Endodermal cell (in vitro differentiated cells): Measurements from ENCODE around the gene CD302. TPM values are rescaled to one million over a fixed set of nuclear protein-coding genes. Genes with fewer than 3 reads are reported as not detected.

ENCODE experiments used
- DNase-seq: peaks from one replicate; pipeline ENCODE4 v3.0.0-alpha.2; 2017
- H3K27ac ChIP-seq: 2 replicates; pipeline ENCODE4 v1.5.1; 2013; ENCODE audit warnings: mild to moderate bottlenecking, low read depth, low read length, moderate library complexity
- H3K27me3 ChIP-seq: 2 replicates; pipeline ENCODE4 v1.6.1; 2013; ENCODE audit warnings: mild to moderate bottlenecking, low read length, moderate library complexity; ENCODE audit not compliant: insufficient read depth, control insufficient read depth, poor library complexity, severe bottlenecking
- H3K36me3 ChIP-seq: 2 replicates; pipeline ENCODE4 v1.7.0; 2013; ENCODE audit warnings: mild to moderate bottlenecking, low read length, moderate library complexity; ENCODE audit not compliant: control insufficient read depth, insufficient read depth
- H3K4me1 ChIP-seq: one replicate; pipeline ENCODE4 v1.7.0; 2013; ENCODE audit warnings: low read length; ENCODE audit not compliant: control insufficient read depth, insufficient read depth
- H3K4me3 ChIP-seq: 2 replicates; pipeline ENCODE4 v1.5.1; 2013; ENCODE audit warnings: mild to moderate bottlenecking, low read length, moderate library complexity
- H3K9ac ChIP-seq: 2 replicates; pipeline ENCODE4 v1.6.1; 2013; ENCODE audit warnings: mild to moderate bottlenecking, low read length, moderate library complexity; ENCODE audit not compliant: poor library complexity, severe bottlenecking; ENCODE audit errors: extremely low read depth
- H3K9me3 ChIP-seq: 2 replicates; pipeline ENCODE4 v1.6.1; 2013; ENCODE audit warnings: mild to moderate bottlenecking, low read length, moderate library complexity; ENCODE audit not compliant: control insufficient read depth
- H3K27ac Mint-ChIP-seq: 2 replicates; pipeline ENCODE4 v1.8.0; 2020; ENCODE audit warnings: mixed read lengths
- H3K27me3 Mint-ChIP-seq: 2 replicates; pipeline ENCODE4 v1.8.0; 2021; ENCODE audit warnings: mild to moderate bottlenecking, mixed read lengths; ENCODE audit not compliant: insufficient read depth
- H3K36me3 Mint-ChIP-seq: 2 replicates; pipeline ENCODE4 v1.8.0; 2020; ENCODE audit warnings: low read depth, mixed read lengths
- H3K4me1 Mint-ChIP-seq: 2 replicates; pipeline ENCODE4 v1.8.0; 2020; ENCODE audit warnings: mixed read lengths
- H3K4me3 Mint-ChIP-seq: 2 replicates; pipeline ENCODE4 v1.8.0; 2020; ENCODE audit warnings: mild to moderate bottlenecking, moderate library complexity, mixed read lengths
- H3K9me3 Mint-ChIP-seq: 2 replicates; pipeline ENCODE4 v1.8.0; 2020; ENCODE audit warnings: mild to moderate bottlenecking, mixed read lengths
- CTCF ChIP-seq: fragments of 200-600 bp; sonication (generic); conservative IDR thresholded peaks from 2 replicates; pipeline ENCODE4 v1.5.0; 2021; ENCODE audit warnings: antibody characterized with exemption, mild to moderate bottlenecking
- WGBS, 2 experiments: methylation state at CpG; one replicate each; pipeline versions ENCODE4 v1.1.5 to v1.1.7; 2013; ENCODE audit warnings: missing lambda C conversion rate in 2 of 2, mixed read lengths in 1 of 2; ENCODE audit not compliant: insufficient coverage in 1 of 2, insufficient read length in 1 of 2; 5-methylcytosine and 5-hydroxymethylcytosine counted together
- total RNA-seq, 2 donors: library from RNA; stranded (reverse); fragmentation: NEBNext Ultra II Directional in 1 of 2; extraction: Animal tissue kit (Norgen Biotek cat#: 25700) in 1 of 2; gene quantifications; 2 replicates in 1 of 2; 3 replicates in 1 of 2; pipeline ENCODE4 v1.2.1, GENCODE V29; 2021

CD302 gene
- total RNA-seq, 2 donors from 2014 or later, result 1.9 to 2.7 TPM

- Mint-ChIP-seq H3K27ac (no peak overlapping the region), H3K27me3 (no peaks in the 10 kb centered on the region), H3K9me3 (no peaks in the 10 kb centered on the region), H3K4me3 (no peak overlapping the region), H3K36me3 (no peaks in the 10 kb centered on the region), H3K4me1 (peaks cover 13% of the 10 kb centered on the region)
- DNase-seq, result no peak
- Histone ChIP-seq H3K9me3 (no peaks in the 10 kb centered on the region), H3K27me3 (no peaks in the 10 kb centered on the region), H3K27ac (no peak overlapping the region), H3K9ac (no peak overlapping the region), H3K4me1 (peaks cover 8% of the 10 kb centered on the region), H3K36me3 (no peaks in the 10 kb centered on the region), H3K4me3 (no peak overlapping the region)
- no peak for TF ChIP-seq CTCF
- 86 to 100% methylated on average over 1 of the region's 1 CpG for WGBS, 2 experiments
Observed at GRCh38 chr2:159783556-159783955, 14.5 kb downstream of the CD302 start.

- no peaks in the 10 kb centered on the region for H3K27me3 ChIP-seq
- Mint-ChIP-seq H3K4me1 (no peaks in the 10 kb centered on the region), H3K27ac (no peak overlapping the region), H3K27me3 (no peaks in the 10 kb centered on the region), H3K4me3 (no peak overlapping the region), H3K9me3 (no peaks in the 10 kb centered on the region), H3K36me3 (no peaks in the 10 kb centered on the region)
- TF ChIP-seq CTCF, result peak; percentile 63
- no peaks in the 10 kb centered on the region for H3K9me3 ChIP-seq
- no peaks in the 10 kb centered on the region for H3K4me1 ChIP-seq
- WGBS, 2 experiments, result 93% methylated on average over 3 of the region's 3 CpGs; no CpG with 5 or more reads in 1 of the 2 experiments
- no peak overlapping the region for H3K27ac ChIP-seq
- no peak for DNase-seq
- H3K9ac ChIP-seq, result no peak overlapping the region
- H3K36me3 ChIP-seq, result peaks cover 19% of the 10 kb centered on the region
- no peak overlapping the region for H3K4me3 ChIP-seq
Observed at GRCh38 chr2:159776321-159776720, 21.7 kb downstream of the CD302 start.

- no peaks in the 10 kb centered on the region for H3K27me3 Mint-ChIP-seq
- H3K9me3 ChIP-seq, result no peaks in the 10 kb centered on the region
- H3K9me3 Mint-ChIP-seq, result no peaks in the 10 kb centered on the region
- H3K27me3 ChIP-seq, result no peaks in the 10 kb centered on the region
- H3K27ac ChIP-seq, result no peak overlapping the region
- no peaks in the 10 kb centered on the region for H3K36me3 Mint-ChIP-seq
- H3K9ac ChIP-seq, result no peak overlapping the region
- no peak overlapping the region for H3K4me3 Mint-ChIP-seq
- DNase-seq, result no peak
- H3K4me1 ChIP-seq, result peaks cover 4% of the 10 kb centered on the region
- 100% methylated on average over 1 of the region's 1 CpG; no CpG with 5 or more reads in 1 of the 2 experiments for WGBS, 2 experiments
- no peak overlapping the region for H3K4me3 ChIP-seq
- peak overlapping the region; percentile 21 for H3K27ac Mint-ChIP-seq
- peaks cover 32% of the 10 kb centered on the region for H3K36me3 ChIP-seq
- TF ChIP-seq CTCF, result no peak
- H3K4me1 Mint-ChIP-seq, result no peaks in the 10 kb centered on the region
Observed at GRCh38 chr2:159775021-159775420, 23.0 kb downstream of the CD302 start.
